Naive B cell (primary cell): ENCODE measurements around the gene PNPLA3. TPM values are rescaled to one million over a fixed set of nuclear protein-coding genes. Genes with fewer than 3 reads are reported as not detected.

Source experiments
- ATAC-seq, 2 donors: fragments of 150-1000 bp; cut with Tn5 transposase; 2 replicates each; pipeline ENCODE4 v1.10.0; 2021; ENCODE audit warnings: low read depth in 2 of 2, mild to moderate bottlenecking in 2 of 2, moderate library complexity in 2 of 2
- DNase-seq: peaks from one replicate; pipeline ENCODE4 v3.0.0; 2022
- H3K27ac Mint-ChIP-seq, 6 donors: one replicate each; pipeline ENCODE4 v1.8.0; 2020 to 2022; ENCODE audit warnings: mild to moderate bottlenecking in 6 of 6, mixed read lengths in 6 of 6, moderate library complexity in 5 of 6, inconsistent platforms in 2 of 6
- H3K27me3 Mint-ChIP-seq, 3 donors: one replicate each; pipeline ENCODE4 v1.8.0; 2021 to 2022; ENCODE audit warnings: mixed read lengths in 3 of 3, mild to moderate bottlenecking in 1 of 3
- H3K36me3 Mint-ChIP-seq, 2 donors: one replicate each; pipeline ENCODE4 v1.8.0; 2020 to 2022; ENCODE audit warnings: mixed read lengths in 2 of 2, inconsistent platforms in 1 of 2, mild to moderate bottlenecking in 1 of 2
- H3K4me1 Mint-ChIP-seq, 3 donors: one replicate each; pipeline ENCODE4 v1.8.0; 2020 to 2022; ENCODE audit warnings: mixed read lengths in 3 of 3, inconsistent platforms in 1 of 3, mild to moderate bottlenecking in 1 of 3, moderate library complexity in 1 of 3
- H3K4me3 Mint-ChIP-seq, 8 donors: one replicate each; pipeline ENCODE4 v1.8.0; 2020 to 2022; ENCODE audit warnings: mild to moderate bottlenecking in 8 of 8, mixed read lengths in 8 of 8, moderate library complexity in 8 of 8, inconsistent platforms in 2 of 8
- H3K9me3 Mint-ChIP-seq, 7 donors: one replicate each; pipeline ENCODE4 v1.8.0; 2020 to 2022; ENCODE audit warnings: mixed read lengths in 7 of 7, mild to moderate bottlenecking in 5 of 7, inconsistent platforms in 2 of 7, moderate library complexity in 1 of 7
- polyA plus RNA-seq, 6 donors: library from polyadenylated mRNA; unstranded; fragments of 300-500 nt; fragmentation: Illumina TruSeq; gene quantifications; one replicate each; pipeline ENCODE4 v1.2.3, GENCODE V29; 2021; ENCODE audit warnings: low read depth in 6 of 6

PNPLA3 gene
- polyA plus RNA-seq = not detected

GRCh38 chr22:43923631-43924464 lies at the start of gene PNPLA3:
TSS of gene PNPLA3 (plus strand) at chr22:43923805. CDS start at chr22:43923912, 107 bp downstream.
- no peaks in the 10 kb centered on the region for H3K36me3 Mint-ChIP-seq
- ATAC-seq = peak; percentile 81 to 83

GRCh38 chr22:43876866-43877509 lies 46.6 kb upstream of the PNPLA3 start:
- H3K36me3 Mint-ChIP-seq = no peaks in the 10 kb centered on the region
- no peaks in the 10 kb centered on the region for H3K4me1 Mint-ChIP-seq
- no peak overlapping the region for H3K4me3 Mint-ChIP-seq
- H3K27ac Mint-ChIP-seq = no peak overlapping the region
- H3K27me3 Mint-ChIP-seq = peaks cover 41 to 66% (median 60%) of the 10 kb centered on the region in 3 donors
- no peak for ATAC-seq
- DNase-seq = no peak
- H3K9me3 Mint-ChIP-seq = peaks cover 0 to 8% (median 3%) of the 10 kb centered on the region in 7 donors

More at GRCh38 chr22:43923631-43924464, at the start of gene PNPLA3:
- peak; percentile 52 for DNase-seq
- H3K27me3 Mint-ChIP-seq = peaks cover 15 to 74% (median 62%) of the 10 kb centered on the region in 3 donors
- peaks cover 9 to 17% (median 12%) of the 10 kb centered on the region in 3 donors for H3K4me1 Mint-ChIP-seq
- peak within 1 kb of the TSS; percentile 80 to 97 (median 92) for H3K4me3 Mint-ChIP-seq
- peak within 1 kb of the TSS in 5 of 6 donors; percentile 6 to 90 (median 46) for H3K27ac Mint-ChIP-seq
- peaks cover 0 to 2% (median 0%) of the 10 kb centered on the region in 7 donors for H3K9me3 Mint-ChIP-seq

GRCh38 chr22:43878079-43878795 lies 45.4 kb upstream of the PNPLA3 start:
- H3K27ac Mint-ChIP-seq = peak overlapping the region in 1 of 6 donors; percentile 12
- H3K9me3 Mint-ChIP-seq = peaks cover 0 to 6% (median 0%) of the 10 kb centered on the region in 7 donors
- H3K36me3 Mint-ChIP-seq = no peaks in the 10 kb centered on the region
- peaks cover 40 to 66% (median 63%) of the 10 kb centered on the region in 3 donors for H3K27me3 Mint-ChIP-seq
- peaks cover 0 to 2% (median 0%) of the 10 kb centered on the region in 3 donors for H3K4me1 Mint-ChIP-seq
- ATAC-seq = no peak
- DNase-seq = no peak
- H3K4me3 Mint-ChIP-seq = peak overlapping the region in 1 of 8 donors; percentile 25

GRCh38 chr22:43878831-43879550 lies 44.6 kb upstream of the PNPLA3 start:
- Mint-ChIP-seq H3K36me3 (no peaks in the 10 kb centered on the region), H3K27me3 (peaks cover 33 to 60% (median 55%) of the 10 kb centered on the region in 3 donors), H3K4me3 (no peak overlapping the region), H3K27ac (peak overlapping the region in 1 of 6 donors; percentile 15), H3K9me3 (peaks cover 0 to 6% (median 0%) of the 10 kb centered on the region in 7 donors), H3K4me1 (peaks cover 0 to 2% (median 0%) of the 10 kb centered on the region in 3 donors)
- ATAC-seq (no peak), DNase-seq (no peak)

- Mint-ChIP-seq H3K4me1 (peaks cover 0 to 2% (median 0%) of the 10 kb centered on the region in 3 donors), H3K9me3 (peaks cover 0 to 5% (median 0%) of the 10 kb centered on the region in 7 donors), H3K4me3 (no peak overlapping the region), H3K36me3 (no peaks in the 10 kb centered on the region), H3K27me3 (peaks cover 27 to 52% (median 45%) of the 10 kb centered on the region in 3 donors), H3K27ac (no peak overlapping the region)
- ATAC-seq = no peak
- no peak for DNase-seq
Measured at GRCh38 chr22:43879901-43880540, 43.6 kb upstream of the PNPLA3 start.

GRCh38 chr22:43880541-43880991 lies 43.0 kb upstream of the PNPLA3 start:
- H3K27ac Mint-ChIP-seq = no peak overlapping the region
- peaks cover 0 to 4% (median 0%) of the 10 kb centered on the region in 7 donors for H3K9me3 Mint-ChIP-seq
- H3K4me3 Mint-ChIP-seq = no peak overlapping the region
- peaks cover 28 to 52% (median 44%) of the 10 kb centered on the region in 3 donors for H3K27me3 Mint-ChIP-seq
- ATAC-seq (no peak), DNase-seq (no peak)
- no peaks in the 10 kb centered on the region for H3K36me3 Mint-ChIP-seq
- peaks cover 3 to 4% (median 4%) of the 10 kb centered on the region in 3 donors for H3K4me1 Mint-ChIP-seq

GRCh38 chr22:43881091-43882061 lies 42.2 kb upstream of the PNPLA3 start:
- peaks cover 4 to 6% (median 5%) of the 10 kb centered on the region in 3 donors for H3K4me1 Mint-ChIP-seq
- no peak for DNase-seq
- ATAC-seq = no peak
- peaks cover 25 to 52% (median 43%) of the 10 kb centered on the region in 3 donors for H3K27me3 Mint-ChIP-seq
- peaks cover 0 to 6% (median 0%) of the 10 kb centered on the region in 7 donors for H3K9me3 Mint-ChIP-seq
- no peak overlapping the region for H3K4me3 Mint-ChIP-seq
- H3K27ac Mint-ChIP-seq = no peak overlapping the region
- no peaks in the 10 kb centered on the region for H3K36me3 Mint-ChIP-seq

- Mint-ChIP-seq H3K36me3 (no peaks in the 10 kb centered on the region), H3K4me3 (peak overlapping the region in 1 of 8 donors; percentile 15), H3K27ac (peak overlapping the region in 1 of 6 donors; percentile 12), H3K9me3 (peaks cover 0 to 6% (median 0%) of the 10 kb centered on the region in 7 donors), H3K27me3 (peaks cover 19 to 52% (median 46%) of the 10 kb centered on the region in 3 donors), H3K4me1 (peaks cover 4 to 6% (median 5%) of the 10 kb centered on the region in 3 donors)
- DNase-seq (no peak), ATAC-seq (no peak)
Measured at GRCh38 chr22:43882122-43882767, 41.4 kb upstream of the PNPLA3 start.

- ATAC-seq = peak; percentile 41 to 47
- Mint-ChIP-seq H3K27ac (no peak overlapping the region), H3K4me3 (no peak overlapping the region), H3K27me3 (peaks cover 18 to 57% (median 48%) of the 10 kb centered on the region in 3 donors), H3K36me3 (no peaks in the 10 kb centered on the region), H3K4me1 (peaks cover 4 to 6% (median 5%) of the 10 kb centered on the region in 3 donors), H3K9me3 (peaks cover 0 to 6% (median 2%) of the 10 kb centered on the region in 7 donors)
- peak; percentile 29 for DNase-seq
Measured at GRCh38 chr22:43883012-43883661, 40.5 kb upstream of the PNPLA3 start.

- H3K9me3 Mint-ChIP-seq = peaks cover 0 to 6% (median 3%) of the 10 kb centered on the region in 7 donors
Measured at GRCh38 chr22:43883719-43884415, 39.7 kb upstream of the PNPLA3 start.

More at GRCh38 chr22:43883719-43884415, 39.7 kb upstream of the PNPLA3 start:
- no peak for ATAC-seq
- peak overlapping the region in 1 of 6 donors; percentile 33 for H3K27ac Mint-ChIP-seq
- DNase-seq = no peak
- peaks cover 4 to 6% (median 5%) of the 10 kb centered on the region in 3 donors for H3K4me1 Mint-ChIP-seq
- H3K36me3 Mint-ChIP-seq = no peaks in the 10 kb centered on the region
- H3K4me3 Mint-ChIP-seq = no peak overlapping the region
- peaks cover 14 to 57% (median 49%) of the 10 kb centered on the region in 3 donors for H3K27me3 Mint-ChIP-seq
